ENCODE data around the gene TRIP12. TPM values are rescaled to one million over a fixed set of nuclear protein-coding genes. Genes with fewer than 3 reads are reported as not detected.

Gene TRIP12
- total and polyA plus RNA-seq, 2 of the 4 experiments (the other 2 are of a cell fraction) = 51.6 to 209 TPM

DNA sequence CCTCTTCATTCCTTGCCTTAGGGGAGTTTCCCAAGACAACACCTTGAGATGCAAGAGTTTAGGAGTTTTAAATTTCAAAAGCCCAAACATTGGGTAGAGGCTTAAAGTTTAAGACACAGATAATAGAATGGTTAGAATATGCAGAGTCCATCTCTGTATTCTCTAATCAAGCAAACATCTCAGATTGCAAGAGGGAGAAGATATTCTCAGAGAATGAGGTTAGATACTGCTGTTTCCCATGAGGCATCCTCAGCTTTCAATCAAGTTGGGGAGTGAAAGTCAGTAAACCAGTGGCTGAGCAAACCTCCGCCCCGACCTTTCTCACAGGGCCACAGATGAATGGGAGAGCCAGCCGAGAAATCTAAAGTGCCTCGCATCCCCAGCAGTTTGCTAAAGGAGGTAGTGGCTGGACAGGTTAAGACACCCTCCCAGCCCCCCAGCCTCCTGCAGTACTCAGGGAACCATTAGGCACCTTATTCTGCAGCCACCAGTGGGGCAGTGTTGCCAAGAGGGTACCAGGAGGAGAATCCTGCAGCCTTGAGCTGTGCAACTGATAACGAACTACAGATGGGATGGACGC, 30.5 kb upstream of the TRIP12 start:
- ATAC-seq (ENCODE audit: low read depth) (no peak), DNase-seq (no peak)
- intact Hi-C loops (cut with micrococcal nuclease) (no loop called here), in situ Hi-C loops (cut with MboI; ENCODE audit: low sequenced_read_pairs) (no loop called here), dilution Hi-C loops (cut with HindIII; ENCODE audit: low sequenced_read_pairs, unreplicated experiment) (no loop called here)
- Histone ChIP-seq H3K4ac (ENCODE audit: low read depth, low read length) (no peak overlapping the region), H4K91ac (ENCODE audit: insufficient read depth, low read depth, low read length) (no peak overlapping the region), H3K9me3 (ENCODE audit: control insufficient read depth, insufficient read depth, low read length) (no peaks in the 10 kb centered on the region), H3K79me1 (ENCODE audit: low read depth in 1 of 2, low read length in 2 of 2) (no peaks in the 10 kb centered on the region), H2AFZ (replicated peaks; ENCODE audit: low read length, poor library complexity) (no peak overlapping the region), H2AK9ac (replicated peaks; ENCODE audit: low read depth, low read length, poor library complexity) (no peak overlapping the region), H4K8ac (ENCODE audit: low read depth in 2 of 2, low read length in 2 of 2) (no peak overlapping the region), H2BK5ac (ENCODE audit: low read depth, low read length, poor library complexity, severe bottlenecking) (no peak overlapping the region), H4K20me1 (ENCODE audit: insufficient read depth, low read length) (no peaks in the 10 kb centered on the region), H2BK20ac (ENCODE audit: low read depth, low read length) (no peak overlapping the region), H3K23ac (ENCODE audit: low read depth, low read length) (no peak overlapping the region), H3K27ac (ENCODE audit: insufficient read depth, low read length) (no peak overlapping the region), H2BK120ac (ENCODE audit: low read depth, low read length) (no peak overlapping the region), H3K9me1 (ENCODE audit: insufficient read depth, low read length) (no peaks in the 10 kb centered on the region), H2BK15ac (ENCODE audit: low read depth, low read length) (no peak overlapping the region), H3K4me3 (ENCODE audit: insufficient read depth, low read depth, low read length) (no peak overlapping the region), H3K36me3 (ENCODE audit: control insufficient read depth, insufficient read depth, low read length) (no peaks in the 10 kb centered on the region), H3K4me2 (ENCODE audit: low read depth, low read length) (no peak overlapping the region), H3K9ac (ENCODE audit: low read depth, low read length) (no peak overlapping the region), H3K14ac (replicated peaks; ENCODE audit: low read depth, low read length) (no peak overlapping the region), H2AK5ac (ENCODE audit: low read depth, low read length) (no peak overlapping the region), H3K18ac (ENCODE audit: low read depth, low read length) (no peak overlapping the region), H4K5ac (ENCODE audit: low read depth, low read length) (no peak overlapping the region), H3K4me1 (ENCODE audit: control insufficient read depth, insufficient read depth, low read length) (no peaks in the 10 kb centered on the region), H3K56ac (ENCODE audit: extremely low read depth, insufficient read depth, low read length) (no peak overlapping the region), H3K27me3 (ENCODE audit: control insufficient read depth, insufficient read depth, low read length) (no peaks in the 10 kb centered on the region)
- 92% methylated on average over 2 of the region's 6 CpGs; no CpG with 5 or more reads in 1 of the 2 experiments for WGBS, 2 experiments (ENCODE audit: extremely low coverage in 2 of 2, insufficient read length in 1 of 2)
- ChIA-PET POLR2A (ENCODE audit: unreplicated experiment) (no interaction called here), CTCF (interaction anchor here (0.7 kb wide), 1 partner anchor 129 kb away, joined by 3 read pairs; no protein-coding TSS in a partner anchor)
- TF ChIP-seq POLR2A (IDR thresholded peaks at IDR 0.05; ENCODE audit: low read depth, low read length) = no peak
- no peak for TF ChIP-seq BHLHE40 (IDR thresholded peaks at IDR 0.05; ENCODE audit: low read depth, low read length)
- no peak for TF ChIP-seq MAZ (IDR thresholded peaks at IDR 0.05; ENCODE audit: borderline replicate concordance, low read depth, low read length)
- TF ChIP-seq MAFK (IDR thresholded peaks at IDR 0.05; ENCODE audit: low read depth, low read length) = no peak
- no peak for TF ChIP-seq RCOR1 (IDR thresholded peaks at IDR 0.05; ENCODE audit: insufficient replicate concordance, low read length)
- no peak for TF ChIP-seq MXI1 (IDR thresholded peaks at IDR 0.05; ENCODE audit: borderline replicate concordance, low read depth, low read length)
- no peak for TF ChIP-seq NFE2L2 (IDR thresholded peaks at IDR 0.05; ENCODE audit: low read depth, low read length)
- TF ChIP-seq RFX5 (IDR thresholded peaks at IDR 0.05; ENCODE audit: low read depth, low read length) = no peak
- no peak for TF ChIP-seq FOS (IDR thresholded peaks at IDR 0.05; ENCODE audit: low read depth, low read length)
- no peak for TF ChIP-seq CEBPB (IDR thresholded peaks at IDR 0.05; ENCODE audit: low read depth, low read length)
- TF ChIP-seq RAD21 (IDR thresholded peaks at IDR 0.05; ENCODE audit: low read length) = no peak
- TF ChIP-seq, protein P1, sequence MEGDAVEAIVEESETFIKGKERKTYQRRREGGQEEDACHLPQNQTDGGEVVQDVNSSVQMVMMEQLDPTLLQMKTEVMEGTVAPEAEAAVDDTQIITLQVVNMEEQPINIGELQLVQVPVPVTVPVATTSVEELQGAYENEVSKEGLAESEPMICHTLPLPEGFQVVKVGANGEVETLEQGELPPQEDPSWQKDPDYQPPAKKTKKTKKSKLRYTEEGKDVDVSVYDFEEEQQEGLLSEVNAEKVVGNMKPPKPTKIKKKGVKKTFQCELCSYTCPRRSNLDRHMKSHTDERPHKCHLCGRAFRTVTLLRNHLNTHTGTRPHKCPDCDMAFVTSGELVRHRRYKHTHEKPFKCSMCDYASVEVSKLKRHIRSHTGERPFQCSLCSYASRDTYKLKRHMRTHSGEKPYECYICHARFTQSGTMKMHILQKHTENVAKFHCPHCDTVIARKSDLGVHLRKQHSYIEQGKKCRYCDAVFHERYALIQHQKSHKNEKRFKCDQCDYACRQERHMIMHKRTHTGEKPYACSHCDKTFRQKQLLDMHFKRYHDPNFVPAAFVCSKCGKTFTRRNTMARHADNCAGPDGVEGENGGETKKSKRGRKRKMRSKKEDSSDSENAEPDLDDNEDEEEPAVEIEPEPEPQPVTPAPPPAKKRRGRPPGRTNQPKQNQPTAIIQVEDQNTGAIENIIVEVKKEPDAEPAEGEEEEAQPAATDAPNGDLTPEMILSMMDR (conservative IDR thresholded peaks at IDR 0.05; ENCODE audit: low read depth, low read length) = no peak
- TF ChIP-seq USF2 (IDR thresholded peaks at IDR 0.05; ENCODE audit: low read depth, low read length) = no peak
- no peak for TF ChIP-seq CHD1 (IDR thresholded peaks at IDR 0.05; ENCODE audit: low read depth, low read length)
- no peak for TF ChIP-seq ELK1 (IDR thresholded peaks at IDR 0.05; ENCODE audit: borderline replicate concordance, low read depth, low read length)
- no peak for TF ChIP-seq SMC3 (IDR thresholded peaks at IDR 0.05; ENCODE audit: low read depth, low read length)
- BruUV-seq (replicated peaks) = no TSS peak
